ENCODE results near the gene FAM222A. TPM values are rescaled to one million over a fixed set of nuclear protein-coding genes. Genes with fewer than 3 reads are reported as not detected.
A peak's percentile ranks its signal among the peaks of the same experiment; 100 is the strongest.

FAM222A gene
- total RNA-seq, 5 donors from 2014 or later (not counting 1 experiment from before 2014, with no cell fraction given), result 0.95 to 4.2 (median 1.6) TPM

DNA sequence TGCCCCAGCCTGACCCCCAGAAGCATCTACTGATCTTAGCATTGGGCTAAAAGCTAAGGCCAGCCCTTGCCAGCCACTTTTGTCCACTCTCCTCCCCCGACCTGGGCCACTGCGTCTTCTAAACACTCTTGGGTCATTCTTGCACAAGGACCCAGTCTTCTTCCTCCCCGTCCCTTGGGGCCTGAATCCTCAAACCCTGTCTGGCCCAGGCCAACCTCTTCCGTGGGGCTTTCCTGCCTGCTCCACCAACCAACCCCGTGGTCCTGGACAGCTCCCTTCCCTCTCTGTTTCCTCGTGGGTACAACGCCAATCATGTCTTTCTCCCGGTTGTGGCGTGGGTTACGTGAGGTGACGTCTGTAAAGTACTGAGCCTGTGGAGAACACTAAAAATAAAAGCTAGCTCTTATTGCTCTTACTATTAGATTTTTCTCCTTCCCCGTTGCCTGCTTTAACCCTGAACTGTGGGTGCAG, 21.5 kb downstream of the FAM222A start:
- no peak for ATAC-seq (replicated peaks in 1 of 4)
- no peaks in the 10 kb centered on the region for H3K36me3 ChIP-seq (ENCODE audit: control insufficient read depth in 2 of 2, extremely low read depth in 1 of 2, insufficient read depth in 1 of 2, low read length in 1 of 2)
- Mint-ChIP-seq H3K9me3 (no peaks in the 10 kb centered on the region), H3K4me3 (no peak overlapping the region), H3K27ac (no peak overlapping the region), H3K4me1 (no peaks in the 10 kb centered on the region), H3K36me3 (no peaks in the 10 kb centered on the region), H3K27me3 (peaks cover 22 to 35% of the 10 kb centered on the region in 2 donors)
- ChIA-PET POLR2A (no interaction called here), CTCF (no interaction called here)
- no peak overlapping the region for H3K4me3 ChIP-seq (ENCODE audit: control insufficient read depth in 1 of 2, extremely low read depth in 1 of 2, low read length in 1 of 2)
- H3K27me3 ChIP-seq (replicated peaks in 1 of 2; ENCODE audit: control insufficient read depth in 2 of 2, extremely low read depth in 1 of 2, insufficient read depth in 2 of 2, low read length in 1 of 2), result peaks cover 0 to 66% of the 10 kb centered on the region in 2 experiments
- no peaks in the 10 kb centered on the region for H3K9me3 ChIP-seq
- no peak for DNase-seq
- H3K27ac ChIP-seq (ENCODE audit: low read length), result no peak overlapping the region
- H3K4me1 ChIP-seq (ENCODE audit: control insufficient read depth in 1 of 2, extremely low read depth in 1 of 2, insufficient read depth in 2 of 2, low read length in 2 of 2), result no peaks in the 10 kb centered on the region
- WGBS (ENCODE audit: insufficient coverage), result 42% methylated on average over 6 of the region's 12 CpGs

DNA sequence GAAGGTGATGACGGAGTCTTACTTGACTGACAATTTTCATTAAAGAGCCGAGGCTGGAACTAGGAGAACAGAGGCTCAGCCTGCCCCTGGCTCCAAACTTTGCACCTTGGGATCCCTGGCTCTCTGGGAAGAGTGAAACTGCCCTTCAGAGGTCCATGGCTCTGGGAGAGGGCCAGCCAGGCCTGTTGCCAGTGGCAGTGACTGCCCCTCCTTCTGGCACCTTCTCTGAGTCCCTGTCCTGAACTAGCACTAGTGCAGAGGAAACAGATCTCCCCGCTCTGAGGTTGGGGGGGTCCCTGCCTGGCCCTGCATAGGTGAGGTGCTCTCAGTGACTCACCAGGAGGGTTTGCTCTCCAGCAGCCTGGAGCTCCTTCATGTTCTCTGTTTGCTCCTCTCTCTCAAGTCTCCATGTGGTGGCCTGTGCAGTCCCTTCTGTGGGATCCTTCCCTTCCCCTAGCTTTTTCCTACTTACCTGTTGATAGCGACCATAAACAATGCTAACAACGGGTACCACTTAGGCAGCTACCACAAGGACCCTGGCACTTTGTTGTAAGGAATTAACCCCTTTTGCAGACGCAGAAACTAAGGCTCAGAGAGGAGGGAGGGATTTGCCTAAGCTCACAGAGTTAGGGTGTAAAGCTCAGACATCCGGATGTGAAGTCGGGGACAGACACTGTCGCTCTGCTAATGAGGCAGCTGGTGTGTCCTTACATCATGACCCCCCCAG, 22.4 kb downstream of the FAM222A start:
- H3K27ac ChIP-seq (ENCODE audit: low read length), result no peak overlapping the region
- H3K27ac Mint-ChIP-seq, result no peak overlapping the region

DNA sequence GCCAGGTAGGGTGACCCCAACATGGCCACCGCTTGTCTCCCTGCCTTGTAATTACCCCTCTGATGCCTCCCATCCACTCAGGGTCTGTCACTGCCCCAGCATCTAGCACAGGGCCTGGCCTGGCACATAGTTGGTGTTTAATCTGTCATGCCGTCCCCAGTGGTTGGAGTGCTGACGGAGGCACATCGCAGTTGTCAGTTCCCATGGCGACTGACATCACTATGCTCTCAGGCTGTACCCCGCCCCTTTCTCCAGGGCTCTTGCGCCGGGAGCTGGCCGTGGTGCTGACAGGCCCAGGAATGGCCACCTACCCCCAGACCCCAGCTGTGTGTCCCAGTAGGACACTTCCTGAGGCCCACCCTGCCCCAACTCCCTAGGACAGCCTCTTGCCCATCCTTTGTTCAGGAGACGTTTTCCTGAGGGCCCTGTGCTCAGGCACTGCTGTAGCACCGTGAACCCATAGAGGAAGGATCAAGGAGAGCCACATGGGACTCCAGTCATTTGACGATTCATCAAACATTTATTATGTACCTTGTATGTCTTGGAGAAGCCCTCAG, 23.0 kb downstream of the FAM222A start:
- 4% methylated on average over 9 of the region's 12 CpGs for WGBS (ENCODE audit: insufficient coverage)
- no peaks in the 10 kb centered on the region for H3K9me3 Mint-ChIP-seq
- ChIA-PET POLR2A (no interaction called here), CTCF (no interaction called here)
- Histone ChIP-seq H3K4me3 (ENCODE audit: control insufficient read depth in 1 of 2, extremely low read depth in 1 of 2, low read length in 1 of 2) (no peak overlapping the region), H3K4me1 (ENCODE audit: control insufficient read depth in 1 of 2, extremely low read depth in 1 of 2, insufficient read depth in 2 of 2, low read length in 2 of 2) (no peaks in the 10 kb centered on the region), H3K27me3 (replicated peaks in 1 of 2; ENCODE audit: control insufficient read depth in 2 of 2, extremely low read depth in 1 of 2, insufficient read depth in 2 of 2, low read length in 1 of 2) (peaks cover 0 to 68% of the 10 kb centered on the region in 2 experiments), H3K27ac (ENCODE audit: low read length) (no peak overlapping the region), H3K9me3 (no peaks in the 10 kb centered on the region), H3K36me3 (ENCODE audit: control insufficient read depth in 2 of 2, extremely low read depth in 1 of 2, insufficient read depth in 1 of 2, low read length in 1 of 2) (no peaks in the 10 kb centered on the region)
- H3K4me3 Mint-ChIP-seq, result no peak overlapping the region
- H3K27me3 Mint-ChIP-seq, result peaks cover 25 to 35% of the 10 kb centered on the region in 2 donors
- H3K27ac Mint-ChIP-seq, result no peak overlapping the region
- no peaks in the 10 kb centered on the region for H3K36me3 Mint-ChIP-seq
- no peaks in the 10 kb centered on the region for H3K4me1 Mint-ChIP-seq
- ATAC-seq (replicated peaks in 1 of 4) (no peak), DNase-seq (peak in 3 of 35 experiments; percentile 8 to 29 (median 24))

More for the DNA sequence above, 22.4 kb downstream of the FAM222A start:
- H3K27me3 ChIP-seq (replicated peaks in 1 of 2; ENCODE audit: control insufficient read depth in 2 of 2, extremely low read depth in 1 of 2, insufficient read depth in 2 of 2, low read length in 1 of 2), result peaks cover 0 to 69% of the 10 kb centered on the region in 2 experiments
- 76% methylated on average over 6 of the region's 9 CpGs for WGBS (ENCODE audit: insufficient coverage)
- Mint-ChIP-seq H3K4me3 (no peak overlapping the region), H3K27me3 (peaks cover 25 to 35% of the 10 kb centered on the region in 2 donors), H3K36me3 (no peaks in the 10 kb centered on the region), H3K9me3 (no peaks in the 10 kb centered on the region), H3K4me1 (no peaks in the 10 kb centered on the region)
- H3K9me3 ChIP-seq, result no peaks in the 10 kb centered on the region
- no peaks in the 10 kb centered on the region for H3K36me3 ChIP-seq (ENCODE audit: control insufficient read depth in 2 of 2, extremely low read depth in 1 of 2, insufficient read depth in 1 of 2, low read length in 1 of 2)
- DNase-seq, result no peak
- ChIA-PET POLR2A (interaction anchor here in 1 of 2 donors (0.6 kb wide), 1 partner anchor 10 kb away, joined by 3 read pairs; no protein-coding TSS in a partner anchor), CTCF (no interaction called here)
- no peak for ATAC-seq (replicated peaks in 1 of 4)
- H3K4me1 ChIP-seq (ENCODE audit: control insufficient read depth in 1 of 2, extremely low read depth in 1 of 2, insufficient read depth in 2 of 2, low read length in 2 of 2), result no peaks in the 10 kb centered on the region
- H3K4me3 ChIP-seq (ENCODE audit: control insufficient read depth in 1 of 2, extremely low read depth in 1 of 2, low read length in 1 of 2), result no peak overlapping the region

DNA sequence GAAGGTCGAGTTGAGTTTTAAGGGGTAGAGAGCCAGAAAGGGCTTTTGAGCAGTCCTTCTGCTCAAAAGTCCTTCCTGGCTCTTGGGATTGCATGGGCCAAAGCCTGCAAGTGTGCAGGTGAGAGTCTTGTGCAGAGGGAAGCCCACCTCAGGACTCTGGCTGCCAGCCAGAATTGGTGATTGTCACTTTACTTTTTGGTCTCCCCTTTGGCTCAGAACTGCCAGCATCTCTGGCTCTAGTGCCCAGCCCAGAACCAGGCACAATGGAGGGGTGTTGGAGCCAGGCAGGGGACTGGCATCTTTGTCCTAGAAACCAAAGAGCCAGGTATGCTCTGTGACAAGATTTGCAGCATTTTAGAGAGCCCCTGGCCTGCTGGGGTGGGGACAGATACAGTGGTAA, 23.5 kb downstream of the FAM222A start:
- H3K27ac Mint-ChIP-seq, result no peak overlapping the region
- H3K36me3 ChIP-seq (ENCODE audit: control insufficient read depth in 2 of 2, extremely low read depth in 1 of 2, insufficient read depth in 1 of 2, low read length in 1 of 2), result no peaks in the 10 kb centered on the region
- H3K4me3 ChIP-seq (ENCODE audit: control insufficient read depth in 1 of 2, extremely low read depth in 1 of 2, low read length in 1 of 2), result no peak overlapping the region
- no peak overlapping the region for H3K4me3 Mint-ChIP-seq
- CTCF ChIA-PET, result no interaction called here
- no peaks in the 10 kb centered on the region for H3K4me1 Mint-ChIP-seq
- H3K27me3 ChIP-seq (replicated peaks in 1 of 2; ENCODE audit: control insufficient read depth in 2 of 2, extremely low read depth in 1 of 2, insufficient read depth in 2 of 2, low read length in 1 of 2), result peaks cover 0 to 66% of the 10 kb centered on the region in 2 experiments
- POLR2A ChIA-PET, result no interaction called here
- ATAC-seq (replicated peaks in 1 of 4) (no peak), DNase-seq (no peak)
- WGBS (ENCODE audit: insufficient coverage), result 0% methylated on average over 1 of the region's 1 CpG
- no peak overlapping the region for H3K27ac ChIP-seq (ENCODE audit: low read length)
- no peaks in the 10 kb centered on the region for H3K36me3 Mint-ChIP-seq
- H3K9me3 ChIP-seq, result no peaks in the 10 kb centered on the region
- H3K4me1 ChIP-seq (ENCODE audit: control insufficient read depth in 1 of 2, extremely low read depth in 1 of 2, insufficient read depth in 2 of 2, low read length in 2 of 2), result no peaks in the 10 kb centered on the region
- no peaks in the 10 kb centered on the region for H3K9me3 Mint-ChIP-seq
- peaks cover 25 to 35% of the 10 kb centered on the region in 2 donors for H3K27me3 Mint-ChIP-seq

DNA sequence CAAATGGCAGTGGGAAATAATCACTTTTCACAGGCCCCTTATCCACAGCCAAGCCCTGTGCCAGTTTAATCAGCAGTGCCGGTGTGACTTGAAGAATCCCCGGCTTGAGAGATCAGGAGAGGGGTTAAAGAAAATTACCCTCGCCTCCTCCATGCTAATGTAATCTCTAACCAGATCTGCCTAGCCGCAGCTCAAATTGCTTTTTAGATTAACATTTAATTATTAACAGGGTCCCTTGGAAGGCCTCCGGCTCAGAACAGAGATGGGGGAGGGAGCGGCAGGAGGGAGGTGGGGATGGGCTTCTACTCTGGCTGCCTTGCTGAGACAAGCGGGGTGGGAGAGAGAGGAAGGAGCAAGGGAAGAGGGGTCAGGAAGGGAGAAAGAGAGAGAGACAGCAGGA, 24.0 kb downstream of the FAM222A start:
- Histone ChIP-seq H3K4me3 (ENCODE audit: control insufficient read depth in 1 of 2, extremely low read depth in 1 of 2, low read length in 1 of 2) (no peak overlapping the region), H3K36me3 (ENCODE audit: control insufficient read depth in 2 of 2, extremely low read depth in 1 of 2, insufficient read depth in 1 of 2, low read length in 1 of 2) (no peaks in the 10 kb centered on the region), H3K4me1 (ENCODE audit: control insufficient read depth in 1 of 2, extremely low read depth in 1 of 2, insufficient read depth in 2 of 2, low read length in 2 of 2) (no peaks in the 10 kb centered on the region), H3K27ac (ENCODE audit: low read length) (no peak overlapping the region), H3K9me3 (no peaks in the 10 kb centered on the region), H3K27me3 (replicated peaks in 1 of 2; ENCODE audit: control insufficient read depth in 2 of 2, extremely low read depth in 1 of 2, insufficient read depth in 2 of 2, low read length in 1 of 2) (peaks cover 0 to 62% of the 10 kb centered on the region in 2 experiments)
- Mint-ChIP-seq H3K36me3 (no peaks in the 10 kb centered on the region), H3K27ac (no peak overlapping the region), H3K9me3 (no peaks in the 10 kb centered on the region), H3K4me1 (no peaks in the 10 kb centered on the region), H3K4me3 (no peak overlapping the region), H3K27me3 (peaks cover 25 to 34% of the 10 kb centered on the region in 2 donors)
- DNase-seq (no peak), ATAC-seq (replicated peaks in 1 of 4) (no peak)
- CTCF ChIA-PET, result no interaction called here
- POLR2A ChIA-PET, result interaction anchor here in 1 of 2 donors (0.6 kb wide), 1 partner anchor 151 kb away, joined by 7 read pairs; no protein-coding TSS in a partner anchor
- WGBS (ENCODE audit: insufficient coverage), result 79% methylated on average over 3 of the region's 7 CpGs

DNA sequence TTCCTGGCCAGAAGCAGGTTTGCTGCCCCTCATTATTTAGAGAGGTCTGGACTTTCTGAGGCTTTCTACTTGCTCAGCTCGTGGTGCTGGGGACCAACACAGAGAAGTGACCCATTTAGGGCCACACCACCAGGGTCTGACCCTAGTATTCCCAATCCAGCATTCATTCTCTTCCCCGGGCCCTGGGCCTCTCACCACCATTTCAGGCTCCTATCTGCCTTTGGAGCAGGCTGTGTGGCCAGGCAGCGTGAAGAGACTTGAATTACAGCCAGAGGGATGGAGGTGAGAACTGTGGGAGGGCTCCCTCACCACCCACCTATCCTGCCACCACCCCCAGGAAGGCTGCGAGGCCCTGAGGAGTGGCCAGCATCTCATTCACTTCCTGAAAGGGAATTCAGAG, 24.6 kb downstream of the FAM222A start:
- H3K36me3 ChIP-seq (ENCODE audit: control insufficient read depth in 2 of 2, extremely low read depth in 1 of 2, insufficient read depth in 1 of 2, low read length in 1 of 2), result no peaks in the 10 kb centered on the region
- no peak overlapping the region for H3K4me3 ChIP-seq (ENCODE audit: control insufficient read depth in 1 of 2, extremely low read depth in 1 of 2, low read length in 1 of 2)
- peaks cover 21 to 31% of the 10 kb centered on the region in 2 donors for H3K27me3 Mint-ChIP-seq
- ATAC-seq (replicated peaks in 1 of 4), result no peak
- H3K4me1 Mint-ChIP-seq, result no peaks in the 10 kb centered on the region
- POLR2A ChIA-PET, result no interaction called here
- no peak overlapping the region for H3K27ac Mint-ChIP-seq
- H3K4me3 Mint-ChIP-seq, result no peak overlapping the region
- H3K9me3 Mint-ChIP-seq, result no peaks in the 10 kb centered on the region
- 39% methylated on average over 2 of the region's 4 CpGs for WGBS (ENCODE audit: insufficient coverage)
- no peak for DNase-seq
- CTCF ChIA-PET, result no interaction called here
- no peaks in the 10 kb centered on the region for H3K36me3 Mint-ChIP-seq
- H3K4me1 ChIP-seq (ENCODE audit: control insufficient read depth in 1 of 2, extremely low read depth in 1 of 2, insufficient read depth in 2 of 2, low read length in 2 of 2), result no peaks in the 10 kb centered on the region
- peaks cover 0 to 59% of the 10 kb centered on the region in 2 experiments for H3K27me3 ChIP-seq (replicated peaks in 1 of 2; ENCODE audit: control insufficient read depth in 2 of 2, extremely low read depth in 1 of 2, insufficient read depth in 2 of 2, low read length in 1 of 2)
- H3K27ac ChIP-seq (ENCODE audit: low read length), result no peak overlapping the region
- no peaks in the 10 kb centered on the region for H3K9me3 ChIP-seq
